Fibroblast of skin of scalp (primary cell): ENCODE measurements around the gene MAML3. TPM values are rescaled to one million over a fixed set of nuclear protein-coding genes. Genes with fewer than 3 reads are reported as not detected.
A peak's percentile ranks its signal among the peaks of the same experiment; 100 is the strongest.

Experiments
- DNase-seq: peaks from one replicate; pipeline ENCODE4 v3.0.0-alpha.2; 2013
- polyA plus RNA-seq, 2 experiments: library from polyadenylated mRNA; unstranded; fragments of 120-200 nt; gene quantifications; one replicate each; pipeline ENCODE4 v1.2.1, GENCODE V29; 2013; ENCODE audit not compliant: insufficient read length in 2 of 2

The MAML3 gene
- 0.81 TPM for polyA plus RNA-seq (2013, experiment 1 of 2; ENCODE audit: insufficient read length)
- 0.99 TPM for polyA plus RNA-seq (2013, experiment 2 of 2; ENCODE audit: insufficient read length)

DNA sequence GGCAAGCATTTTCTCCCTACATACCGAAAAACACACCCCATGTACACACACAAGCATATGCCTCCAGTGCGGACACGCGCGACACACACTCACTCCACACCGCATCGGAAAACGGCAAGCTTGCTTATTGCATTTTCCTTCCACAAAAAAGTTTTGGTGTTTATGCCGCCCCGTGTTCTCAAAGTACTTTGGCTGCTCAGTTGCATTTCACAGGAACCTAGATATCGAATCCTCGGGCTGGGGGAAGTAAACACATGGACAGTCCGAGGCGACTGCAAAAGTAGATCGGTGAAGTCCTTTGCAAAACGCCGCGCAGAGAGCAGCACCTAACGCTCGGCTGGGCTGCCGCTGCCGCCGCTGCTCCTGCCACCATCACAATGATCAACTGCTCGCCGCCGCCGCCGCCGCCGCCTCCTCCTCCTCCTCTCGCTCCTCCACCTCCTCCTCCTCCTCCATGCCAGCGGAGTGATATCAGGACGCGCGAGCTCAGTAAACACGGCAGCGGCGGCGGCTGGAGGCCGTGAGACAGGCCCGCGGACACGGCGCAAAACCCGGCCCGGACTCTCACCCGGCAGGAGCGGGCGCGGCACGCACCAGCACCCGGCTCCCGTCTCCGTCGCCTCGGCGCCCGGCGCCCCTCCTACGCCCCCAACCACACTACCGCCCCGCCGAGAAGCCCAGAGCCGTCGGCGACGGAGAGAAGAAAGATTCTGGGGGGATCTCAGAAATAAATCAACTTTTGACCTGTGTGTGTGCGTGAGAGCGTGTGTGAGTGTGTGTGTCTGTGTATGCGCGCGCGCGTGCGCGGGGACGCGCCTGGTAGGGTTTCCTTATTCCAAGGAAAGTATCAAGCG is at the start of gene MAML3:
MAML3 (minus strand) TSS at position 467 of the 854 bp plus-strand sequence. CDS start 857 bp downstream, outside the sequence.
- DNase-seq = peak; percentile 98

DNA sequence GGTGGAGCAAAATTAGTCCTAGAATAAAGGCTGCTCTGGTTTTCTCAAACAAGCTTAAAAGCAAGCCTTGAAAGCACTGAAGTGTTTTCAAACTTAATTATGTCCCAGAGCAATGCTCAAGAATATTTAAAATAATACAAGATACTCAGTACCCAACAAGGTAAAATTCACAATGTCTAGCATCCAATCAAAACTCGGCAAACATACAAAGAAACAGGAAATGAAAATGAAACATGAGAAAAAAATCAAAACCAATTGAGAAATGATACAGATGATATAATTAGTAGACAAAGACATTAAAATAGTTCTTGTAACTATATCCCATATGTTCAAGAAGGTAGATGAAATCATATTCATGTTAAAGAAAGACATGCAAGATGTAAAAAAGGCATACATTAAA is 45.0 kb upstream of the MAML3 start:
- DNase-seq = no peak

DNA sequence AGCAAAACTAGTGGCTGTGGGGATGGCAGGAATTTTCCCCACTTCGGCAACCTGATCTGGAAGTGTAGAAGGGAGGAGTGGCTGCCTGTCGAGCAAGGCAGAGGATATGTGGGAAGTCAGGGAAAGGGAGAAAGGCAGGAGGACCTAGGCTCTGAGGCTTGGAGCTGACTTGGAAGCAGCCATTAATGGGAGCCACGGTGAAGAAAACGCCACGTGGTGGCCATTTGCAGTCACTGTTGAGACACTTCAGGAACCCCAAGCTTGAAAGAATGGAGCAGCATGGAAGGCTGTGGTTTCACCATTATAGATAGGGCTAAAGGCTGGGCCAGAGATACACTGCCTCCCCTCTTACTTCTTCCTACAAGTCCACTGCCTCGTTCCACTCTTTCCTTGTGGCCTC is 41.8 kb upstream of the MAML3 start:
- DNase-seq = no peak

DNA sequence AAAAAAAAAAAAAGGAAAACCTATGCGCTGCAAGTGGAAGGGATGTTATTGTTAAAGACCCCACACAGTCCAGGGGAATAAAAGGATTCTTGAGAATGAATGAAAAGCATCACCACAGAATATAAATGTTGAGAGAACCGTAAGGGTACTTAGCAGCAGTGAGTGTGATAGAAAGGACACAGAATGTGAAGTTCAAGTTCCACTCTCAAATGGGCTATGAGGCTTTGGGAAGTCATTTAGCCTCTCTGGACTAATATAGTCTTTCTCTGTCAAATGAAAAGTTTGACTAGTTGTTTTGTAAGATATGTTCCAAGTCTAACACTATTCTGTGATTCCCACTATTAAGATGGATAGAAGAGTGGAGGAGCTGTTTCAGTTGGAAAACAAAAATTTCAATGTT is 35.8 kb upstream of the MAML3 start:
- no peak for DNase-seq

DNA sequence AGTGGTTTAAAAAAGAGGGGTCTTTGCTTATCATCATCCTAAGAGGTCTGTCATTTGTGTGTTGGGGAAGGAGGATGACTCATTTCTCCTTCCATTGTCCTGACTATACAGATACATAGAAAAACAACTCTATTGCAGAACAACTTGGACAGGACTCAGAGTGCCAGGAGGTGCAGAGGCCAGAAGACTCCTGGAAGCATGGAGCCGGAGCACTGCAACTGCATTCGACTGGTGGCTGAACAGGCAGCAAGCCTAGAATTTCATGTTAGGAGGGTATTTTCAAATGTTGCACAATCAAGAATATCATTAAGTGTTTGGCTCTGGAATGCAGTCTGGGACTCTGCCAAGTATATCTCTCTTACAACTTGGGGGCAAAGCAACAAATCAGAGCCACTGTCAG is 35.0 kb upstream of the MAML3 start:
- peak; percentile 63 for DNase-seq

DNA sequence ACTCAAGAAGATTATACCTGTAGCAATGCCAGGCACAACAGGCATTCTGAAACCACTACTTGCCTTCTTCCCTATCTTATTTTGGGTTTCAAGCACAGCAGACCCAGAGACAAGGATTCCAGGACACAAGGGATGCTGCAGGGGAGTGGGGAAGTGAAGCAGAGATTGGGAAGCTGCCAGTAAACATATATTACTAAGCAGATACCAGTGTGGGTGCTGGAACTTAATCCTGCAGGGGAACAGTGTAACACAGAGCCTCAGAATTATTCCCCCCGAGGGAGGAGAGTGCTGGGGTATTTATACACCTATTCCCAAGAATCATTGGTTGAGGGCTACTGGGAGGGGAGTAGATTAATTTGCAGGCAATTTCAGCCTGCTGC is 33.3 kb upstream of the MAML3 start:
- peak; percentile 11 for DNase-seq

DNA sequence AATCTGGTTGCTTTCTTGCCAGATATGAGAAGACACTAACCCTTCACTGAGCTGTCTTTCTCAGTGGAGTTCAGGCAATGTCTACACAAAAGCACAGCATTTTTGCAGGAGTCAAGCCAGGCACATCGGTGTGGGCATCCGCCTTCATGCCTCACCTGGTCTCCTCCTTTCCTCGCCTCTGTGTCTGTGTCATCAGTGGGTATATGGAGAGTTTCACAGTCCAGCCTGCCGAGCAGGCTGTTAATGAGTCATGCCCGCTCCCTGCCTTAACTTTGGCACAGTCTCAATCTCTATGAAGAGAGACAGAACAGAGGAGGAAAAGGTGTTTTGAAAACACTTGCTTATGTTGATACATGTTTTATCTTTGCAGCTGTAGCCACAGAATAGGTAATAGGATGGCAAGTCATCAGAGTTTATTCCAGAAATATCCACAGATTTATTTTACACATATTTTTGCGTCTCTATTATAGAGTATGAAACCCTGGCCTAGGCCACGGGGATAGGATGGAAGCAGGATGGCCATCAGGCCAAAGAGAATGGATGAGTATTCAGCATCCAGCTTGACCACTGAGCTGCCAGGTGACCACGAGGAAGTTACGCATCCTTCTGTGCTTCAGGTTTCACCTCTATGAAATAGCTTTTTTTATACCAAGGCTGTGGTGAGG is 32.8 kb upstream of the MAML3 start:
- DNase-seq = peak; percentile 23

DNA sequence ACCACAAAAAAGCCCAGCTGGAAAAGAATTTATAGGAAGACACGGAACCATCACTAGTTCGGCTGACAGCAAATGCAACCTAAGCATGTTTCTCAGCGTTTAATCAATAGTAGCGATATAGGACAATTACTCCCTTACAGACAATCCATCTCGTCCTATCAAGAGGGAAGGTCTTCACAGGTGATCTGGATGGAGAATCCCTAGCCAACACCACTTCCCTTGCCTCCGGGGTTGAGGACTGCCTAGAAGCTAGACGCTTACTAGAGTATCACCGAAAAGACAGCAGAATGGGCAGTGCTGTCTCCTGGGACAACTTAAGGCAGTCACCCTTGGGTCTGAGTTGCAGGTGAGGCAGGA is 32.1 kb upstream of the MAML3 start:
- no peak for DNase-seq

DNA sequence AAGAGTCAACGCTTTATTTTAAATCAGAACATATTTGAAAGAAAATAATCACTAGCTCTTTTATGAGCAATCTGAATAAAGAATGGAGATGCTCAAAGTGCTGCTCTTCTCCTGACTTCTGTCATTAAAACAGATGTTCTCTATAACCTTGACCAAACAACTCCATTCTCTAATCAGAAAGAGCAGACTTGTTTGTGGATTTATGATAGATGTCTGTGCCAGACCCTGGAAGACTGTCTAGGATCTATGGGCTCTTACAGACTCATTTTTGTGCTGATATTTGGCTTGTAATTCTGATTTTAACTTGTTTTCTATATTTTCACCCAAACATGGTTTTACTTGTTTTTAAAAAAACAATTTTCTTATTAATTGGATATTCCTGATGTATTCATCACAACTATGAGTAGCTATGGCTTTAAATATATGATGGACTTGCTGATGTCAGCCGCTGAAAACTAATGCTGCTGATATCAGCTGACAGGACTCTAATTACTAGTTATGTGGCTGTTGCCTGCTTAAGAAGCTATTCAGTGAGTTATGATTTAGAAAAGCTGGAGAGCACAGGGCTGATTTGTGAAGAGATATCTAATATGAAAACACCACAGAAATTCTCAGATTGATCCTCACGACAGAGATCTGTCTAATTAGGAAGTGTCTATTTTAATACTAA is 31.6 kb upstream of the MAML3 start:
- no peak for DNase-seq

DNA sequence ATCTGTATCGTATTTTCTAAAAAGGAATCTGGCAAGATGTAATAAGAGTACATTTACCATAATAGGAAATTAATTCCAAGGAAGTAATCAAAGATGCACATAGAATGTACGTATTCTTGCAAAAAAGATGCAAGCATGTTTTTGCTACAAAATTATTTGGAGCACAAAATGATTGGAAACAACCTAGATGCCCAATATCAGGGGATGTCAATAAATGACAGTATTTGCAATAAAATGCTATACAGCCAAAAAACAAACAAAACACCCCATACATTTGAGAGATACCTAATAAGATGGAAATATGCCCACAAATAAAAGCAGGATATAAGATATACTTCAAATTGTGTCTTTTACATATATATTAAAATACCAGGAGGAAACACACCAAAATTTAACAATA is 29.3 kb upstream of the MAML3 start:
- DNase-seq = no peak

DNA sequence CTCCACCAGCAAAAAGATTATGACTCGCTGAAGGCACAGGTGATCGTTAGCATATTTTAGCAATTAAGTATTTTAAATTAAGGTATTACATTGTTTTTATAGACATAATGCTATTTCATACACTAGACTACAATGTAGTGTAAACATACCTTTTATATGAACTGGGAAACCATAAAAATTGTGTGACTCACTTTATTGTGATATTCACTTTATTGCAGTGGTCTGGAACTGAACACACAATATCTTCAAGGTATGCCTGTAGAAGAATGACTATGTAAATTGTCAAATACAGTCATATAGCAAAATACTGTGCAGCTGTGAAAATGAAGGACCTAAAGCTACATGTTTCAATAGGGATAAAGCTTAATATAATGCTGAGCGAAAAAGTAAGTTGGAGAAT is 26.6 kb upstream of the MAML3 start:
- DNase-seq = no peak

DNA sequence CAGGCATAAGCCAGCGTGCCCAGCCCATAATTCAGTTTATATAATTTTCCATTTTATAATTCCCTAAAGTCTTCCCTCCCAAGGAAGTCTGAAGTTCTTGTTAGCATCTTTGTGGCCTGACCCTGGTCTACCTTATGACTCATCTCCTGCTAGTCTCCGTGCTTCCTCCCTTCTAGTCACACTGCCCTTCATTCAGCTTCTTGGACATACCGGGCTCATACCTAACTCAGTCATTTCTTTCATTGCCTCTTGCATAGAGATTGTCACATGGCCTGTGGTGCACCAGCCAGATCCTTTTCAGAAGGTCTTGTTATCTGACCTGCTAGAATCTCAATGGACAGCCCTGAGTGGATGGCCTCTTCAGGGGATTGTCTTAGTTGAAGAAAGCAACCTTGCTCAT is 22.8 kb upstream of the MAML3 start:
- no peak for DNase-seq

DNA sequence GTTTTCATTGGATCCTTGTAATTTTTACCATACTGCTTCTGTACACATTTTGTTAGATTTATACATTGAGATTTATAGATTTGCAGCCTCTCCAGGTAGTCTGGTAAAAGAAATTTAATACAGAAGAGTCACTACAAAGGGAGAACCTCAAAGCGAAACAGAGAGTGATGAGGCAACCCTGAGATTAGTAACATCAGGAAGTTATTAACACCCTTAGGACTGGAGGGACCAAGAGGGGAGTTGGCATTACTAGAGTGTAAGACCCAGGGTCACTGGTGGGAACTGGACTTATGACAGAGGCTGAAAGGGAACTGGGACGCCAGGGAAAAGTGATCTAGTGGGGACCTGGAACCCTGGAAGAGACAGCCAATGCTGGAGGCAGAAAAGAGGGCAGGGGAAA is 20.6 kb upstream of the MAML3 start:
- DNase-seq = no peak

DNA sequence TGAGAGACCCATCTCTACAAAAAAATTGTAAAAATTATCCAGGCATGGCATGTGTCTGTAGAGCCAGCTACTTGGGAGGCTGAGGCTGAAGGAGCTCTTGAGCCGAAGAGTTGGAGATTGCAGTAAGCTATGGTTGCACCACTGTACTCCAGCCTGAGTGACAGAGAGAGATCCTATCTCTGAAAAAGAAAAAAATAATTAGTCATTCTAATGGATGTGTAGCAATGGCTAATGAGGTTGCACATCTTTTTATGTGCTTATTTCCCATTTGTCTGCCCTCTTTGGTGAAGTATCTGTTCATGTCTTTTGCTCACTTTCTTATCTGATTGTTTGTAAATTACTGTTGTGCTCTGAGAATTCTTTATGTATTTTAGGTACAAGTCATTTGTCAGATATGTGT is 19.0 kb upstream of the MAML3 start:
- no peak for DNase-seq

DNA sequence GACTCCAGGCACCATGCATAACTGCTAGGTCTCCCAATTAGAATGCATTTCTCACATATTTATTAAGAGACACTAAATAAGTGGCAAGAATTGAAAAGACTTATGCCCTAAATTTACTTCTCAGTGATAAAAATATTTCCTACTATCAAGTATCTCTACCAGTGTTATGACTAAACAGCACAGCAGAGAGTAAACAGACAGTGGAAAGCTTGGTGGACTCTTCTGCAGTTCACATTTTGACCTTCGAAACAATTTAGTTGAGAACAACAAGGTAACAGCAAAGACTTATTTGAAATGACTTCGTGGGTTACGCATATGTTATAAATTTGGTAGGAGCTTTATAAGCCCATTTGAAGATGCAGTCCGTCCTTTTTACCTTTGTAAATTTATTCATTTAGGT is 16.3 kb upstream of the MAML3 start:
- DNase-seq = no peak

DNA sequence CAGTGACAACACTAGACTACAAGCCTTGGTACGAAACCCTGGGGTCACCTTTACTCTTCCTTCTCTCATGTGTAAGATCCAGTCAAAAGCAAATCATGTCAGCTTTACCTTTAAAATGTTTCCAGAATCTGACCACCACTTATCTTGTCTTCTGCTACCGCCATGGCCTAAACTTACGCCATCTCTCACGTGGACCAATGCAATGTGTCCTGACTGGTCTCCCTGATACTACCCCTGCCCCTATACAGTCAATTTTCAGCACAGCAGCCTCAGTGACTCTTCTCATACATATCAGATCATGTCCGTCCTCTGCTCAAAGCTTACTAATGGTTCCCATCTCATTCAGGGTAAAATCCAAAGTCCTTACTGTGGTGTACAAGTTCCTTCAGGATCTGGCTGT is 15.0 kb upstream of the MAML3 start:
- DNase-seq = no peak

DNA sequence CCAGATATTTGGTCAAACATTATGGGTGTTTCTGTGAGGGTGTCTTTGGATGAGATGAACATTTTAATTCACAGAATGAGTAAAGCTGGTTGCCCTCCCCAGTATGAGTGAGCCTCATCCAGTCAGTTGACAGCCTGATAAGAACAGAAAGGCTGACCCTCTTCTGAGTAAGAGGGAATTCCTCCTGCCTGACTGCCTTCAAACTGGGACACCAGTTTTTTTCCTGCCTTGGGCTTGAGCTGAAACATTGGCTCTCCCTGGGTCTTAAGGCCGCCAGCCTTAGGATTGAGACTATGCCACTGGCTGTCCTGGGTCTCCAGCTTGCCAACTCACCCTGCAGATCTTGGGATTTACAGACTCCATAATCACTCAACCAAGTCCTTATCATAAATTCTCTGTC is 14.5 kb upstream of the MAML3 start:
- DNase-seq = no peak

DNA sequence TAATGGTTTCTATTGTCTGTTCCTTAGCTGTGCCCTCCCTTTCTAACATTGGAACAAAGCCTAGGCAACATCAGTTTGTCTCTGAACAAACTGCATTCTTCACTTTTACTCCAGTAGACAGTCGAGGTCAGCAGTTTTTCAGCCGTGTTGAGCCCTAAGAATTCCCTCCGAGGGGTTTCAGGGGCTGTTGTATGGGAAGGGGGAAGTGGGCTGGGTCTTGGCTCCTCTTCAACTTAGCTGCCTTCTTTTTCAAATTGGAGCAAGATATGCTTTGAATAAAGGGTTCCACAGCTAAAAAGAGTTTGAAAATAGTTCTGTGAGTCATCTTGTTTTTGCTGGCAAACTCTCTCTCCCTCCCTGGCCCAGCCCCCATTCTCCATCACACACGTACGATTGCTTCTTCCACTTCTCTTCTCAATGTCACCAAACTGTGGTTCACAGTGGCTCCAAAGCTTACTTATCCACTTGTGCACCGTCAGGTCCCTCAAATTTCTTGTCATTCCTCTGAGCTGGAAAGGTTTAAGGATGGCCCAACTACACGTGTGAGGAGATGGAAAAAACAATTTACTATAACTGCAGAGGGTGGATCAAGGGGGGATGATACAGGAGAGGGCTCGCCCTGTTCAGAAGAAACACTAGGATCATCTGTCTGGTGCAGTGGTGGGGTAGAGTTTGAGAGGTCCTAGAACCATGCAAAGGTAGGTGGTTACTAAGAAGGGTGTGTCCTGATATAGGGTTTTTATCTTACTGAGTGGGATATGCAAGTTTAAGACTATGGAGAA is 9.2 kb upstream of the MAML3 start:
- DNase-seq = peak; percentile 72

DNA sequence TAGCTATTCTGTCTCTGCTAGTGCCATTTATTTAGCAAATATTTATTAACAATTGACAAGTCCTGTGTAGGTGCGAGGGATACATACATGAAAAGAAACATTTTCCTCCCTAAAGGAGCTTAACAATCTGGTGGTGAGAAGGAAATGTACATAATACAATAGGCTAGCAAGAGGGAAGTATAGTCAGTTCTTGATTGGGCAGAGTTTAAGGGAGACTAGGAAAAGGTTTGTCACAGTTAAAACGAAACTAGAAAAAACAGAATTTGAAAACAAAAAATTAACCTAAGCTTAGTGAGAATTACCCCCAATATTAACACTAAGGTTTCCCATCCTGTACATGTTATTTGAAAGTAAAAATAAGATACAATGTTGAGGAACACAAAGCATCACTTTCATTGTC is 8.6 kb upstream of the MAML3 start:
- no peak for DNase-seq

DNA sequence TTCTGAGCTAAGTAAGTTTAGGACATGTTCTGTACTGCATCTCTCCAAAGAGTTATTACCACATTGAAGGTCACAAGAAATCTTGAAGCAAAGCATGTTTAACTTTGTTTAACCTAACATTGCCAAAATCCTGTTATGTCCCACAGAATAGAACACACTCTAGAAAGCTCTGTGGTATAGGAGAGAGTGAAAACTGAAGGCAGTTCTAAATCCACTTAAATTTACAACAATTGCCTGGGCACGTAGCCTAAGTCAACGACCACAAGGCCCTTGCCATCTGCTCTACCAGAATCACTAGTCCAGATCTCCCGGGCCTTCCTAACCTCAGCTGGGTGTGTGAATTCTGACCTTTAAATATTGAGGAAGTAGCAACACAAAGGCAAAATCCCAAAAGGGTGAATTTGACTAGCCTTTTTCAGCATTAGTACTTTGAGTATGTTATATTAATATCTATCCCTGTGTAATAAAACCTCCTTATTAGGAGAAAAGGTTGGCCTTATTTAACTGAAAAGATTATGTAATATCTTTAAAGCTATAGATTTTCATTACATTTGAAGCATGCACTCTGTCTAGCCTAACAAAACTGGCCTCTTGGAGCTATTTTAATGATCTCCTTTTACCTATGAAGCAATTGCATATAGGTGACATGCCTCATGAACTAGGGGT is 4.5 kb upstream of the MAML3 start:
- DNase-seq = peak; percentile 22

DNA sequence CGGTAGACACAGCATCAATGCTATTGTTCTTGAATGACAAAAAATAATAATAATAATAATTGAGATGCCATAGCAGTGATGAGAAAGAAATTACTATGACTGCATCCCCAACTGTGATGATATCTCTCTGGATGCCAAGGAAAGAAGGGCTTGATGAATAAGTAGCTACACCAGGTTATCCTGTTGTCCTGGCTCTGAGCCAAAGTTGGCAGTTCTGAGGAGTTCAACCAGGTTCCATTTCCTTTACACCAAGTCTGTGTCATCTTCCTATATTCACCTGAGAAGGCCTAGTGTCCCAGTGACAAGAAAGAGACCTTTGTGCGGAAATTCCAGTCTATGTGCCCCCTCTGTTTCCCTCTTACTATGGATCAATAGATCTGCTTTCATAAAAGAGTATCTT is 3.4 kb upstream of the MAML3 start:
- no peak for DNase-seq

DNA sequence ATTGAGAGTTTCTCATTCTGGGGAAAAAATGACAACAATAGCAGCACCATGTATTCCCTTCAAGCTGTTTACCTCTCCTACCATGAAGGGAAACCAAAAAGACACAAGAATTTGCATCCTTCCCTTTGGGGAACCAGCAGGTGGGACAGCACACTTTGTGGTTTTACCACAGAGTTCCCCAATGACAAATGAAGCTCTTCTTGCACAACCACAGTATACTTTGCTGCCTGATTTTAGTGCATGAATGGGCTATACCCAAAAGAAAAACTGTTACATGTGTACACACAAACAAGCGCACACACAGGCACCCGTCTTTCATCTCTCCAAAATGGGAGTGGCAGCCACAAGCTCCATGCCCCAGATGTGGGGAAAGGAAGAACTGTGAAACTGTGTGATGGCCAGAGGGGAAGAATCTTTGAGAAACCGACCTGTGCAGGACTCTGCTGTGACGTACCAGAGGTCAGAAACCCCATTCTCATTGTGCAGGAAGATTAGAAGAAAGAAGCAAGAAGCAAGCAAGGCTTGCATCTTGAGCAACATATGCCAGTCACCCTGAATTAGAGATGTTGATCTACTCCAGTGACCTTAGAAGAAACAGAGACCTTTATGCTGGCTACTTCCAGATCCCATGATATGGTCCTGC is 2.7 kb upstream of the MAML3 start:
- no peak for DNase-seq
